ENCODE data around the gene FERMT1.

The FERMT1 gene

GRCh38 chr20:6104493-6105188 is 18.2 kb downstream of the FERMT1 start:
- Histone ChIP-seq H3K4me2 (ENCODE audit: low read depth, low read length) (no peak overlapping the region), H3K9ac (ENCODE audit: low read length) (no peak overlapping the region), H3K4me1 (ENCODE audit: low read length) (peaks cover 23% of the 10 kb centered on the region)

GRCh38 chr20:6103301-6103700 is 19.5 kb downstream of the FERMT1 start:
- peak overlapping the region; percentile 61 for H3K4me2 ChIP-seq (ENCODE audit: low read depth, low read length)
- H2AFZ ChIP-seq (ENCODE audit: low read length), result no peak overlapping the region
- H3K36me3 ChIP-seq (replicated peaks; ENCODE audit: insufficient read depth, low read length), result no peaks in the 10 kb centered on the region
- H3K9me2 ChIP-seq (replicated peaks; ENCODE audit: insufficient read depth, low read length), result no peaks in the 10 kb centered on the region
- H3K4me3 ChIP-seq (ENCODE audit: low read length), result no peak overlapping the region
- H4K20me1 ChIP-seq (ENCODE audit: insufficient read depth, low read length), result no peaks in the 10 kb centered on the region
- peak; percentile 46 for DNase-seq
- no peaks in the 10 kb centered on the region for H3K27me3 ChIP-seq (replicated peaks; ENCODE audit: insufficient read depth, low read length)
- TF ChIP-seq EZH2phosphoT487 (IDR thresholded peaks at IDR 0.05; ENCODE audit: low read length) (no peak), CTCF (IDR thresholded peaks at IDR 0.05; ENCODE audit: low read length) (no peak), EZH2 (optimal IDR thresholded peaks at IDR 0.05; ENCODE audit: low read depth, low read length) (no peak)
- H3K79me2 ChIP-seq (ENCODE audit: low read length), result no peaks in the 10 kb centered on the region
- peaks cover 10% of the 10 kb centered on the region for H3F3A ChIP-seq (ENCODE audit: insufficient read depth, low read length)
- no peak overlapping the region for H3K9ac ChIP-seq (ENCODE audit: low read length)
- no peaks in the 10 kb centered on the region for H3K9me3 ChIP-seq (replicated peaks; ENCODE audit: insufficient read depth, low read length)
- H3K27ac ChIP-seq (ENCODE audit: low read length), result peak overlapping the region; percentile 55; the same call in 1 of the 2 replicates
- peaks cover 23% of the 10 kb centered on the region for H3K4me1 ChIP-seq (ENCODE audit: low read length)

More at GRCh38 chr20:6104493-6105188, 18.2 kb downstream of the FERMT1 start:
- Histone ChIP-seq H3K9me2 (replicated peaks; ENCODE audit: insufficient read depth, low read length) (no peaks in the 10 kb centered on the region), H2AFZ (ENCODE audit: low read length) (no peak overlapping the region), H3K27ac (ENCODE audit: low read length) (no peak overlapping the region), H3K79me2 (ENCODE audit: low read length) (no peaks in the 10 kb centered on the region), H3F3A (ENCODE audit: insufficient read depth, low read length) (peaks cover 10% of the 10 kb centered on the region), H4K20me1 (ENCODE audit: insufficient read depth, low read length) (no peaks in the 10 kb centered on the region), H3K9me3 (replicated peaks; ENCODE audit: insufficient read depth, low read length) (no peaks in the 10 kb centered on the region), H3K4me3 (ENCODE audit: low read length) (no peak overlapping the region), H3K27me3 (replicated peaks; ENCODE audit: insufficient read depth, low read length) (no peaks in the 10 kb centered on the region), H3K36me3 (replicated peaks; ENCODE audit: insufficient read depth, low read length) (no peaks in the 10 kb centered on the region)
- no peak for DNase-seq
- TF ChIP-seq CTCF (IDR thresholded peaks at IDR 0.05; ENCODE audit: low read length) (no peak), EZH2 (optimal IDR thresholded peaks at IDR 0.05; ENCODE audit: low read depth, low read length) (no peak), EZH2phosphoT487 (IDR thresholded peaks at IDR 0.05; ENCODE audit: low read length) (no peak)

- no peak overlapping the region for H3K9ac ChIP-seq (ENCODE audit: low read length)
- H3K79me2 ChIP-seq (ENCODE audit: low read length), result no peaks in the 10 kb centered on the region
- DNase-seq, result no peak
- TF ChIP-seq CTCF (IDR thresholded peaks at IDR 0.05; ENCODE audit: low read length) (no peak), EZH2 (optimal IDR thresholded peaks at IDR 0.05; ENCODE audit: low read depth, low read length) (no peak), EZH2phosphoT487 (IDR thresholded peaks at IDR 0.05; ENCODE audit: low read length) (no peak)
- H3K4me2 ChIP-seq (ENCODE audit: low read depth, low read length), result no peak overlapping the region
- peaks cover 23% of the 10 kb centered on the region for H3K4me1 ChIP-seq (ENCODE audit: low read length)
- no peaks in the 10 kb centered on the region for H3K9me3 ChIP-seq (replicated peaks; ENCODE audit: insufficient read depth, low read length)
- no peaks in the 10 kb centered on the region; the same call in 1 of the 2 replicates for H3K36me3 ChIP-seq (replicated peaks; ENCODE audit: insufficient read depth, low read length)
- no peaks in the 10 kb centered on the region for H3K27me3 ChIP-seq (replicated peaks; ENCODE audit: insufficient read depth, low read length)
- peaks cover 10% of the 10 kb centered on the region for H3F3A ChIP-seq (ENCODE audit: insufficient read depth, low read length)
- H3K27ac ChIP-seq (ENCODE audit: low read length), result no peak overlapping the region
- H2AFZ ChIP-seq (ENCODE audit: low read length), result no peak overlapping the region
- H4K20me1 ChIP-seq (ENCODE audit: insufficient read depth, low read length), result no peaks in the 10 kb centered on the region
- no peaks in the 10 kb centered on the region for H3K9me2 ChIP-seq (replicated peaks; ENCODE audit: insufficient read depth, low read length)
- H3K4me3 ChIP-seq (ENCODE audit: low read length), result no peak overlapping the region
Measured at GRCh38 chr20:6101346-6101745, 21.5 kb downstream of the FERMT1 start.
